ENCODE data around the gene ZNF519. TPM values are rescaled to one million over a fixed set of nuclear protein-coding genes. Genes with fewer than 3 reads are reported as not detected.
"Not testable (repeated sequence)": the region's sequence is repeated elsewhere in the genome, so short reads cannot be mapped to it uniquely, and the experiment has no call there.

Gene ZNF519
- total RNA-seq, 1 experiment from 2014 or later, result 6.4 TPM

DNA sequence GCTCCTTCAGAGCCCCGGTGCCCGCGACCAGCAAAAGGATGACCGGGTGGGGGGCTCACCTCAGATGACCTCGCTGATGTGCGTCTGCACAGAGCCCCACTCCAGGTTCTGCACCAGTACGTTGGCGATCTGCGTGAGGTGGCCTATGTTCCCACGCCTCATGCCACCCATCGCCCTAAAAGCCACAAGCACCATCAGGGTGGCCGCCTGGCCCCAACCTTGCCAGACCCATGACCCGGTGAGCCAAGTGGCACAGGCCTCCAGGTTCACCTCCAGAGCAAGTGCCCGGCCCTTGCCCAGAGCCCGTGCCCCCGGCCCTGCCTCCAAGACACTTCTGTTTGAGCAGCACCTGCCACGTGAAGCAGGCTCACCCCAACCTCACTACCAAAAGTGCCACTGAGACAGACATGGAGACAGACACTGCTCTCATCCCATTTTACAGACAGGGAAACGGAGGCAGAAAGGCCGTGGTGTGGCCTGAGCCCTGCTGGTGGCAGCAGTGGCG, 17.7 kb upstream of the ZNF519 start:
- not testable (repeated sequence) for DNase-seq, H3K27me3 ChIP-seq, H3K9me3 ChIP-seq, H3K36me3 ChIP-seq, H3K4me3 ChIP-seq

DNA sequence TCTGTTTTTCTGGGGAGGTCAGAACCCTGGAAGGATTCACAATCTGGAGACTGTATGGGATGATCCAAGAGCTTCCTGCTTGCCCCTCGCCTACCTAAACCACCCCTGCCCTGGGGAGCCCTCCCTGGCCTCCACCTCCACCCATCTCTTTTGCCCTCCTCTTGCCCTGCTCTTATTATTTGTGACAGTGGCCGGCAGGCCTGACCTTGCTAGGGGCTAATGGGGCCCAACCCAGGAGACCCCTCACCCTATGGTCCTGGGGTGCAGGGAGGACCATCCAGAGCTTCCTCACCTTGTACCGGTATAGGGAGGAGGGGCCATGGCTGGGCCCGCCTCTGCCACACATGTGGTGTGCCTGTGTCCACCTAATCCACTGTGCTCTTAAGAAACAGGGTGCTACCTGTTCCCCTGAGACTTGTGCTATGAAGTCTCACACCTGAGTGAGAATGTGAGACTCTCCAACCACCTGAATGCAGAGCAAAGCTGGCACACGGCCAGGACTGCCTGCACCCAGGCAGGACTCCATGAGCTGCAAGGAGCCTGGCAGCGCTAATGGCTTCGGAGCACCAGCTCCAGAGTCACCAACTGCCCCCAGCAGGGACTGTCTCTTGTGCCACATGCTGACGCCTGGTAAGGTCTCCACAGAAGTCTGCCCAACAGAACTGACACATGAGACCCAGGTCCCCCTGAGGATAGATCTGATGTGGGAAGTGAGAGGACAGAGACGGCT, 17.1 kb upstream of the ZNF519 start:
- H3K9me3 ChIP-seq, result not testable (repeated sequence)

DNA sequence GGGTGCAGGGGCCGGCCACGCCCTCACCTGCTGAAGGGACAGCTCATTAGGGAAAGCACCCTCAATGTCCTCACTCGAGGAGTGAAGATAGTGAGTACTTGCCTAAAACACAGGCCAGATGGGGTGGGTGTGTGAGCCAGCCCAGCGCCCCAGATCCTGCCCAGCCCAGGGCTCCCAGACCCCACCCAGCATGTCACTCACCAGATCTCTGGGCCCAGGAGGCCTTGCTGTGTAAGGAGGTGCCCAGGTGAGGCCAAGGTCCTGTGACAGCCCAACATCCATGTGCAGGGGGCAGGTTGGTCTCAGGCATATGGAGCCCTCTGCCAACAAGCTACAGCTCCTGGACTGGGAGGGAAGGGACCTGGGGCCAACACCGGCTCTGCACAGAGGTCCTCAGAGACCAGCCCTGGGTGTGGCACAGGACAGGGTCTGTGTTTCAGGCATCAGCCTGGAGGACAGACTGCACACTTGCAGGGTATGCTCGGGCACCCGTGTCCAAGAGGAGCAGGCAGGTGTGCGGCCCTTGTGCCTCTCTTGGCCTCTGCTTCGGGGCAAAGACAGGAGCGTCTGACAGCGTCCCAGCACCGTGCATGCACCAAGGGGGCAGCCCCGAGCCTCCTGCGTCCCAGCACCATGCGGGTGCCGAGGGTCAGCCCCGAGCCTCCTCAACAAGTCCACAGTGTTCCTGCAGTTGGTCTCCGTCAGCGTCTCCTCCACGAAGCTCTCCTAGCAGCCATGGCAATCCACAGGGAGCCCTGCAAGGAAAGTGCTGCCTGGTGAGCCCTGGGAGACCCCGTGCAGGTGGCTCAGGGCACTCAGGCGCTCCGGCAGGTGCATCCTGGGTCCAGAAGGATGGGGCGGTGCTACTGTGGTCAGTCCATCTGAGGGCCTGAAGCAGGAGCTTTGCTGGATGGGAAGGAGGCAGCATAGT, 16.0 kb upstream of the ZNF519 start:
- not testable (repeated sequence) for H3K36me3 ChIP-seq, DNase-seq, H3K9me3 ChIP-seq, H3K27me3 ChIP-seq, H3K4me3 ChIP-seq

More for the DNA sequence above, 17.1 kb upstream of the ZNF519 start:
- H3K36me3 ChIP-seq, DNase-seq, H3K27me3 ChIP-seq, H3K4me3 ChIP-seq: not testable (repeated sequence)

DNA sequence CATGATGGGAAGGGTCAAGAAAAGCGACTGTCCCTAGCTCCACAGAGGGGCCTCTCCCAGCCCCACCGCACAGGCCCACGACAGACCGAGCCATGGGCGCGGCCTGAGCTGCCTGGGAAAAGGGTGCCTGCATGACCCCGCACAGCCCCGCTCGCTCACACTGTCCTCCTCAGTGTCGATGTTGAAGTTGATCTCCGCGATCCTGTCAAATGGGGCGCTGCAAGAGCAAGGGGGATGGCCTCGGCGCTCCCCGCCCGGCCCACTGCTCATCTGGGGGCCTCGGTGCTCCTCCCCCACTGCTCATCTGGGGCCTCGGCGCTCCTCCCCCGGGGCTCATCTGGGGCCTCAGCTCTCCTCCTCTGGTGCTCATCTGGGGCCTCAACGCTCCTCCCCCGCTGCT, 14.5 kb upstream of the ZNF519 start:
- H3K36me3 ChIP-seq, H3K27me3 ChIP-seq, H3K9me3 ChIP-seq, H3K4me3 ChIP-seq, DNase-seq: not testable (repeated sequence)

DNA sequence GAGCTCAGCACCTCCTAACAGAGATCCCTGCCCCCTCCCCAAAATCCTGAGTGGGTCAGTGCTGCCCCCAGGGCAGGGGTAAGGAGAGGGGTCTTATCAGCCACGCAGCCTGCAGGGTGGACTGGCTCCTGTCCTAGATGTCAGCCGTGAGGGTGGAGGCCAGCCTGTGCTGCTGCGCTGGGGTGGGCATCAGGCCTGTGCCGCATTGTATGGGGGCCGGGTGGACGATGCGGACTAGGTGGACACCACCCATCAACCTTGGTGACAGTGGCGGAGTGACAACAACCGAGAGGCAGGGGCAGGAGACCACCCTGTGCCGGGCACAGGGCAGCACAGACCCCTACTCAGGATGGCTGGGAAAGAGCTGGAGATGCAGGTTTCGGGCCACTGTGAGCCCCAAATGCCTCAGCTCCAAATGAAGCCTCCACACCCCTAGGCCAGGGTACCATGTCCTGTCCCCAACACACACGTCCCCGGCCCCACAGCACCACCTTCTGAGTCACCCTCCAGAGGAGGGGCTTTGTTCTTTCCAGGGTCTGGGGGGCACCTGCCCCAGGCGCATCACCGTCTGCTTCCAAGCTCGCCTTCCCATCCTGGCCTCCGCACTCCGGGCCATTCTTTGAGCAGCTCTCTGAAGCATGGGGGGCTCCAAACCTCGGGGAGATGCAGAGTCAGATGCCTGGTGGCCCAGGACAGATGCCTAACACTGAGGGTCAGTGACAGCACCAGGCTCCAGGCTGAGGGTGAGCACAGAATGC, 13.5 kb upstream of the ZNF519 start:
- not testable (repeated sequence) for H3K36me3 ChIP-seq, DNase-seq, H3K9me3 ChIP-seq, H3K4me3 ChIP-seq, H3K27me3 ChIP-seq

DNA sequence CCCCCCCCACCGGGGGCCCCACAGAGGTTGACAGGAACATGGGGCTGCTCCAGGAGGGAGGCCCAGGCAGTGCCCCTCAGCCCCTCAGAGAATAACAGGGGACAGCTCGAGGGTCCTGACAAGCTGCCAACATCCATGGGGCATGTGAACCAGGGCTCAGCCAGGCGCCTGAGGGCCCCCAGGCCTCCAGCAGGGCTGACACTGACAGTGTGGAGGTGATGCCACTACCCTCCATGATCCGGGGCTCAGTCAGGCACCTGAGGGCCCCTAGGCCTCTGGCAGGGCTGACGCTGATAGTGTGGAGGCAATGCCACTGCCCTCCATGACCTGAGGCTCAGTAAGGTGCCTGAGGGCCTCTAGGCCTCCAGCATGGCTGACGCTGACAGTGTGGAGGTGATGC, 12.8 kb upstream of the ZNF519 start:
- H3K9me3 ChIP-seq, result not testable (repeated sequence)

DNA sequence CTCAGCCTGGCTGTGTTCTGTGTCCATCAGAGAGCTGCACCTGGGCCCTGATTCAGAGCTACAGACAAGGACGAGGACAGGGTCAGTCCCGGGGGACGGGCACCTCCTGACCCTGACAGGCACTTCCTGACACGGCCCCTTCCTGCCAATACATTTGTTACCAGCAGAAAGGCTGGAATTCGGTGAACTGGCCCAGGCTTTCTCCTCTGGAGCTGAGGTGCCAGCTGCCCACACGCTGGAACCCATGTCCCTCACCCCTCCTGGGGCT, 12.3 kb upstream of the ZNF519 start:
- Histone ChIP-seq H3K9me3 (no peaks in the 10 kb centered on the region), H3K36me3 (no peaks in the 10 kb centered on the region), H3K4me3 (no peak overlapping the region), H3K27me3 (no peaks in the 10 kb centered on the region)
- no peak for DNase-seq

More for the DNA sequence above, 12.8 kb upstream of the ZNF519 start:
- not testable (repeated sequence) for H3K36me3 ChIP-seq, H3K4me3 ChIP-seq, DNase-seq, H3K27me3 ChIP-seq

DNA sequence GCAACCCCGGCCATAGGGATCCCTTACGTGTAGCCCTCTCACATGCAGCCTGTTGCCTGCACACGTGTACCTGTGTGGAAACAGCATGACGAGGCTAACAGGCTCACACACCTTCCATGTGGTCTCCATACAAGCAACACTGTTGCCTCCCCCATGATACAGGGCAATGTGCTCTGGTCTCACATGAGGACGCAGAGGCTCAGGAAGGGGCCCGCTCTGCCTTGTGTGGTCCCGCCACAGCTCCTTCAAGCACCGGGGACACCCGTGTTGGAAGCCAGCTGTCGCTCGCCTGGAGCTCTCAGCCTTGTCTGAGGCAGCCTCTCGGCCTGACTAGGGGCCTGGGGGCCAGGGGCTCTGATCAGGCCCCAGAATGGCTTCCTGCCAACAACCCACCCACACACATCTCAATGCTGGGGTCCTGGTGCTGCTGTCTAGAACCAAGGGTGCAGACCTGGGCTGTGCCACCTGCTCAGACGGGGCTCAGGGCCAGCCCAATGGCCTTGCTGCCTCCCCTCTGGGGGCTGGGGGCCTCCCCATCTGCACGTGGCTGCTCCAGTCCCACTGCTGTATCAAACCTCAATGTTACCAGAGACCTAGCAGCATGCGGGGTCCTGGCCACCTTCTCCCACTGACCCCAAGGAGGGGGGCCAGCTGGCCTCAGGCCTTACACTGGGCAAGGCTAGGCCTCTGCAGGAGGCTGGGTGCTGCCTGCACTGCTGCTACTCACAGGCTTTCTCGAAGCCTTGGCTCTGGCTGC, 11.8 kb upstream of the ZNF519 start:
- not testable (repeated sequence) for DNase-seq, H3K9me3 ChIP-seq, H3K27me3 ChIP-seq, H3K4me3 ChIP-seq, H3K36me3 ChIP-seq

DNA sequence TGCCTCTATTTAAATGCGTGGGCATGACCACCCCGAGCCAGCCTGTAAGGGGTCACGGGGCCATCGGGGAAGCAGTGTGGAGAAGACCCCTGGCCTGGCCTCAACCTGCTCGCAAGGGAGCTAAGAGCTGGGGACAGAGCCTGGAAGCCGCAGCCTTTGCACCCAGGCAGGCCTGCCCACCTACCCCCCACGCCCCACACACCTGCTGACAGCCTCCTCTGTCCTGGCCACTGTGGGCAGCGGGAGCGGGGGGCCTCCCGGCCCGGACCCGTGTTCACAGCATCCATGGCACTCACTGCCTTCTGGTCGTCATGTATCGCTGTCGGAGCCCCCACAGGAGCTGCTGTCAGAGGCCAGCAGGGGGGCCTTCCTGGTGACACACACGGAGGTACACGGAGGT, 11.2 kb upstream of the ZNF519 start:
- H3K9me3 ChIP-seq, H3K36me3 ChIP-seq, H3K27me3 ChIP-seq, DNase-seq, H3K4me3 ChIP-seq: not testable (repeated sequence)

DNA sequence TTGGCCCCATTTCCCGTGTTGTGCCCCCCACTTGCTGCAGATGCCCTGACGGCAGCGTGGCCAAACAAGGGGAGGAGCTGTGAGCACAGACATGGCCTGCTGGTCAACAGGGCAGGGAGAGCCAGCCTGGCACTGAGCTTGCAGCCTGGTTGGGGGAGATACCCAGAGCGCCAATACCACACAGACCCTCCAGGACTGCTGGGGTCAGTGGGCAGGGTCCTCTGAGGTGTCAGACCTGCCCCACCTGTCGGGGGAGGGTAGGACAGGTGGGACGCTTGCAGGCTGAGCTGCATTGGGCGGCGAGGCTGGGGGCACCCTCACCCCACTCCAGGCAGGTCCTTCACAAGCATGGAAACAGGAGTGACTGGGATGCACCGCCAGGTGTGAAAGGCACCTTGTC, 9.9 kb upstream of the ZNF519 start:
- not testable (repeated sequence) for H3K9me3 ChIP-seq, H3K27me3 ChIP-seq, DNase-seq, H3K4me3 ChIP-seq, H3K36me3 ChIP-seq

DNA sequence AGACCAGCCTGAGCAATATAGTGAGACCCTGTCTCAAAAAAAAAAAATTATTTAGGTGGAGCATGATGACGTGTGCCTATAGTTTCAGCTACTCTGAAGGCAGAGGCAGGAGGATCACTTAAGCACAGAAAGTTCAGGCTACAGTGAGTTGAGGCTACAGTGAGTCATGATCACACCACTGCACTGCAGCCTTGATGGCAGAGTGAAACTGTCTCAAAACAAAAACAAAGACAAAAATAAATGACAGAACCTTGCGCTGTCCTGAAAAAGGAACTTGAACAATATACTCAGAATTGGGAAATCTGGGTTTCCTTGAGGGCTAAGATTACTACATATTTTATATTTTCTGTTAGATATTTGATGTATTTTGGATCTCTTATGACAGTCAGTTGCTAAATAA, 7.3 kb upstream of the ZNF519 start:
- not testable (repeated sequence) for DNase-seq, H3K9me3 ChIP-seq, H3K27me3 ChIP-seq, H3K4me3 ChIP-seq, H3K36me3 ChIP-seq

DNA sequence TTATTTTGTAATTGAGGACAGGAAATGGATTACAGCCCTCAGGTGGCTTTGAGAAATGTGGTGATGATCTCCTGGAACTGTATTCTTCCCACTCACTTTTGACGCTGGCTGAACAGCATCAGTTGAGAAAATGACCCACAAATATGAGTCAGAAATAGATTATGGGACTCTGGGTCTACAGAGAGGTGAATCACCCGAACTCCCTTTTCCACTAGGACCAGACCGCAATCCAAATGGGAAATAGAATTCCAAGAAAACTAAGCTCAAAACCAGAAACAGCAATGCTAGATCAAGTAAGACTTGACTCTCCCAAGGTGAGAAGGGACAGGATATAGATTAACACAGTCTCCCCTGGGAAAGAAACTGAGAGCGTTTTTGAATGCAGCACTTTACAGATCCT, 5.7 kb upstream of the ZNF519 start:
- not testable (repeated sequence) for H3K4me3 ChIP-seq, DNase-seq, H3K36me3 ChIP-seq, H3K9me3 ChIP-seq, H3K27me3 ChIP-seq

DNA sequence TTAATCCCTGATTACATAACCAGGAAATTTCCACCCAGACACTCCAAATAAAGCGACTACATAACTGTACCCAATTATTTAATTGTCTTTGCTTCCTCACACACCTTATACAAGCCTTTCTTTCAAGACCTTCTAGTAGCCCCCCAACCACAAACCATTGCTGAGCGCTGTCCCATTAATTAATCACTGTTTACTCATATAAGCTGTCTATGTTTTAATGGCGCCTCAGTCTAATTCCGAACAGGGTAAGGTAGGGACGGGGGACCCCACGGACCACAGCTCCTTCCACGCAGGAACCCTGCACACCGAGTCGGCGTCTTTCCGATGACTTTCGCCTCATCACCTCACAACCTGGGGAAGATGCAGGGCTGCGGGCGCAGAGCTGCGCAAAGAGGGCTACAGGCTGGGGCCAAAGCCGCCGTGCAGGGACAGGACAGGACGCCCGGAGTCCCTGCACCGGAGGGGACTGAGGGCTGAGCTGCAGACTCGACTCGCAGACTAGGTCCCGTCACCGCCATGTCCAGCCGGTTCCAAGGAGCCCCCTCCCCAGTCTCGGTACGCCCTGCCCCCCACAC, 452 bp downstream of the ZNF519 start:
- not testable (repeated sequence) for DNase-seq, H3K27me3 ChIP-seq, H3K36me3 ChIP-seq, H3K9me3 ChIP-seq
- H3K4me3 ChIP-seq, result peak overlapping the region; percentile 75

DNA sequence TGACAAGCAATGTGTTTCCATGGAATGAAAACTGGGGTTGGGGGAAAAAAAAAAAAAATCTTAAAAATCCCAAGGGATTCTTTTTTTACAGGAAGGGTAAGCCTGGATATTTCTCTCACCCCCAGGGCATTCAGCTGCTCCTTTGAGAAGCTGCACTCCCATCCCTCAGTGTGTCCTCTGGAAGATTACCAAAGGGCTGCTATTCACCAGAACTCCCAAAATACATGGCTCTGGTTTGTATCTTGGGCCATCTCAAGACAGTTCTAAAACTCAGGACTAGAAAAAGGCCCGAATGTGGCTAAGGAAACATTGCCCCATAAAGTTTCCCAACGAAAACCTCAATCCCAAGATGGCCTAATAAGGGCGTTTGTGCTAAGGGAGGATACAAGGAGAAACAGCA, 1.4 kb downstream of the ZNF519 start:
- H3K27me3 ChIP-seq, H3K9me3 ChIP-seq, DNase-seq, H3K36me3 ChIP-seq: not testable (repeated sequence)
- H3K4me3 ChIP-seq, result peak overlapping the region; percentile 75

DNA sequence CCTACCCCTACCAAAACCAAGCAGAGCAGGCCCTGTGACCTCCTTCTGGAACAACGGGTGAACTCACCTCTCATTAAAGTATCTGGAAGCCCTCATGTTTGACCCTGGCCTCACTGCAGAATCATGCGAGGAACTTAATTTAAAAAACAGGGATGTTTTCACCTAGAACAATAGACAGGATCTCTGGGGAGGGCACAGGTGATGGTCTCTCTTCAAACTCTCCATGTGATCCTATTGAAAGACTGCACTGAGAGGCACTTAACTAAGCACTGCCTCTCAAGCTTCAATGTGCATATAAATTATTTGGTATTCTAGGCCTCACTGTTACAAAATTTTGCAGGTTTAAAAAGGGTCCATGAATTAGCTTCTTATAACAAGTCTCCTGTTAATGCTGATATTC, 7.5 kb downstream of the ZNF519 start:
- Histone ChIP-seq H3K27me3 (no peaks in the 10 kb centered on the region), H3K9me3 (no peaks in the 10 kb centered on the region), H3K4me3 (no peak overlapping the region), H3K36me3 (peaks cover 45% of the 10 kb centered on the region)
- DNase-seq, result no peak

DNA sequence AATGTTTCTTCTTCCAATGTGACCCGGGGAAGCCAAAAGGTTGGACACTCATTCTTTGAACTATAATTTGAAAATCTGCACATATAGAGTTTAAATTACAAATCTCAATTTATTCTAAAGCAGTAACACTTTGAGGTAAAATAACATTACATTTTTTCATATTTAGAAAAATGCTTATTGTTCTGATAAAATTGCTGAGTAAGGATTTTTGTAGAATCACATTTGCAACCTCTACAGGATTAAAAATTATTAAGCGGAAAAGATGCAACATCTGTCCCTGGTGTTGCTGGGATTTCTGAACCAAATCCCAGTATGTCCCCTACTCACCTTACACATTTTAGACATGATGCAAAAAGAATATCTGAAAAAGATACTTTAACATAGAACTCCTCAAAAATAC, 10.1 kb downstream of the ZNF519 start:
- Histone ChIP-seq H3K4me3 (no peak overlapping the region), H3K27me3 (no peaks in the 10 kb centered on the region), H3K36me3 (peaks cover 63% of the 10 kb centered on the region), H3K9me3 (no peaks in the 10 kb centered on the region; the same call in 1 of the 2 replicates)
- no peak for DNase-seq
